HEK293 (cell line): ENCODE results near the gene LCN12.
A peak's percentile ranks its signal among the peaks of the same experiment; 100 is the strongest.

Experiments
- BCL11A ChIP-seq: fragments of 450-650 bp; formaldehyde crosslinking; IDR thresholded peaks from 2 replicates; pipeline ENCODE4 v1.5.1; 2016; ENCODE audit warnings: low read depth, missing biosample characterization, missing genetic modification characterization
- BCL11B ChIP-seq: fragments of 450-650 bp; formaldehyde crosslinking; IDR thresholded peaks from 2 replicates; pipeline ENCODE4 v1.5.1; 2016; ENCODE audit warnings: low read depth, missing biosample characterization, missing genetic modification characterization
- CTCF ChIP-seq: fragments of 450-650 bp; formaldehyde crosslinking; IDR thresholded peaks from 2 replicates; pipeline ENCODE4 v1.5.1; 2016; ENCODE audit warnings: missing biosample characterization, missing genetic modification characterization
- GLI4 ChIP-seq: fragments of 450-650 bp; formaldehyde crosslinking; IDR thresholded peaks from 2 replicates; pipeline ENCODE4 v1.5.1; 2016; ENCODE audit warnings: missing biosample characterization, missing genetic modification characterization
- MYNN ChIP-seq: fragments of 450-650 bp; formaldehyde crosslinking; IDR thresholded peaks from 2 replicates; pipeline ENCODE4 v1.5.1; 2016; ENCODE audit warnings: missing biosample characterization, missing genetic modification characterization, borderline replicate concordance
- SALL2 ChIP-seq: fragments of 450-650 bp; formaldehyde crosslinking; IDR thresholded peaks from 2 replicates; pipeline ENCODE4 v1.5.0; 2017; ENCODE audit warnings: missing biosample characterization, mild to moderate bottlenecking, missing genetic modification characterization, borderline replicate concordance
- TCF7L2 ChIP-seq: IDR thresholded peaks from 2 replicates; pipeline ENCODE4 v1.6.1; 2011; ENCODE audit warnings: low read depth, mild to moderate bottlenecking, inconsistent platforms, low read length, moderate library complexity, borderline replicate concordance
- YY1 ChIP-seq: fragments of 450-650 bp; formaldehyde crosslinking; IDR thresholded peaks from 2 replicates; pipeline ENCODE4 v1.5.1; 2018; ENCODE audit warnings: missing biosample characterization, missing genetic modification characterization
- ZBTB20 ChIP-seq: fragments of 450-650 bp; formaldehyde crosslinking; IDR thresholded peaks from 2 replicates; pipeline ENCODE4 v1.5.1; 2016; ENCODE audit warnings: missing biosample characterization, missing genetic modification characterization
- ZBTB26 ChIP-seq: fragments of 450-650 bp; formaldehyde crosslinking; optimal IDR thresholded peaks from 2 replicates; pipeline ENCODE3; 2016; ENCODE audit warnings: missing biosample characterization, mild to moderate bottlenecking, missing genetic modification characterization
- ZBTB8A ChIP-seq: fragments of 450-650 bp; formaldehyde crosslinking; IDR thresholded peaks from 2 replicates; pipeline ENCODE4 v1.5.1; 2016; ENCODE audit warnings: missing biosample characterization, missing genetic modification characterization
- ZNF112 ChIP-seq: fragments of 450-650 bp; formaldehyde crosslinking; IDR thresholded peaks from 2 replicates; pipeline ENCODE4 v1.5.0; 2017; ENCODE audit warnings: missing biosample characterization, missing genetic modification characterization
- ZNF121 ChIP-seq: fragments of 450-650 bp; formaldehyde crosslinking; IDR thresholded peaks from 2 replicates; pipeline ENCODE4 v1.5.1; 2016; ENCODE audit warnings: missing biosample characterization, missing genetic modification characterization
- ZNF138 ChIP-seq: fragments of 450-650 bp; formaldehyde crosslinking; IDR thresholded peaks from 2 replicates; pipeline ENCODE4 v1.5.1; 2016; ENCODE audit warnings: missing biosample characterization, missing genetic modification characterization, borderline replicate concordance
- ZNF184 ChIP-seq: fragments of 450-650 bp; IDR thresholded peaks from 2 replicates; pipeline ENCODE4 v1.5.1; 2018; ENCODE audit warnings: missing biosample characterization, mild to moderate bottlenecking, missing genetic modification characterization
- ZNF19 ChIP-seq: fragments of 450-650 bp; formaldehyde crosslinking; IDR thresholded peaks from 2 replicates; pipeline ENCODE4; 2016; ENCODE audit warnings: missing biosample characterization, missing genetic modification characterization, low read depth
- ZNF239 ChIP-seq: fragments of 450-650 bp; formaldehyde crosslinking; IDR thresholded peaks from 2 replicates; pipeline ENCODE4 v1.5.1; 2016; ENCODE audit warnings: missing biosample characterization, missing genetic modification characterization
- ZNF311 ChIP-seq: fragments of 450-650 bp; formaldehyde crosslinking; IDR thresholded peaks from 2 replicates; pipeline ENCODE4 v1.5.1; 2017; ENCODE audit warnings: missing biosample characterization, missing genetic modification characterization, borderline replicate concordance
- ZNF341 ChIP-seq: fragments of 450-650 bp; formaldehyde crosslinking; IDR thresholded peaks from 2 replicates; pipeline ENCODE4; 2016; ENCODE audit warnings: low read depth, missing biosample characterization, missing genetic modification characterization
- ZNF366 ChIP-seq: fragments of 450-650 bp; formaldehyde crosslinking; conservative IDR thresholded peaks from 2 replicates; pipeline ENCODE4 v1.5.1; 2016; ENCODE audit warnings: missing biosample characterization, missing genetic modification characterization
- ZNF423 ChIP-seq: fragments of 450-650 bp; formaldehyde crosslinking; IDR thresholded peaks from 2 replicates; pipeline ENCODE4 v1.5.1; 2016; ENCODE audit warnings: missing biosample characterization, missing genetic modification characterization
- ZNF518A ChIP-seq: fragments of 450-650 bp; formaldehyde crosslinking; conservative IDR thresholded peaks from 2 replicates; pipeline ENCODE4 v1.5.1; 2016; ENCODE audit warnings: low read depth, missing biosample characterization, missing genetic modification characterization
- ZNF549 ChIP-seq: fragments of 450-650 bp; IDR thresholded peaks from 2 replicates; pipeline ENCODE4 v1.5.1; 2018; ENCODE audit warnings: missing biosample characterization, missing genetic modification characterization, mild to moderate bottlenecking, inconsistent platforms, moderate library complexity
- TF ChIP-seq, protein P1 (sequence below): fragments of 450-650 bp; formaldehyde crosslinking; IDR thresholded peaks from 2 replicates; pipeline ENCODE4 v1.5.1; 2016; ENCODE audit warnings: missing biosample characterization, missing genetic modification characterization
- TF ChIP-seq, protein P2 (sequence below): fragments of 450-650 bp; formaldehyde crosslinking; IDR thresholded peaks from 2 replicates; pipeline ENCODE4 v1.5.1; 2016; ENCODE audit warnings: missing biosample characterization, missing genetic modification characterization
- TF ChIP-seq, protein P3 (sequence below): fragments of 450-650 bp; formaldehyde crosslinking; IDR thresholded peaks from 2 replicates; pipeline ENCODE4 v1.5.1; 2016; ENCODE audit warnings: missing biosample characterization, missing genetic modification characterization

Gene LCN12

DNA sequence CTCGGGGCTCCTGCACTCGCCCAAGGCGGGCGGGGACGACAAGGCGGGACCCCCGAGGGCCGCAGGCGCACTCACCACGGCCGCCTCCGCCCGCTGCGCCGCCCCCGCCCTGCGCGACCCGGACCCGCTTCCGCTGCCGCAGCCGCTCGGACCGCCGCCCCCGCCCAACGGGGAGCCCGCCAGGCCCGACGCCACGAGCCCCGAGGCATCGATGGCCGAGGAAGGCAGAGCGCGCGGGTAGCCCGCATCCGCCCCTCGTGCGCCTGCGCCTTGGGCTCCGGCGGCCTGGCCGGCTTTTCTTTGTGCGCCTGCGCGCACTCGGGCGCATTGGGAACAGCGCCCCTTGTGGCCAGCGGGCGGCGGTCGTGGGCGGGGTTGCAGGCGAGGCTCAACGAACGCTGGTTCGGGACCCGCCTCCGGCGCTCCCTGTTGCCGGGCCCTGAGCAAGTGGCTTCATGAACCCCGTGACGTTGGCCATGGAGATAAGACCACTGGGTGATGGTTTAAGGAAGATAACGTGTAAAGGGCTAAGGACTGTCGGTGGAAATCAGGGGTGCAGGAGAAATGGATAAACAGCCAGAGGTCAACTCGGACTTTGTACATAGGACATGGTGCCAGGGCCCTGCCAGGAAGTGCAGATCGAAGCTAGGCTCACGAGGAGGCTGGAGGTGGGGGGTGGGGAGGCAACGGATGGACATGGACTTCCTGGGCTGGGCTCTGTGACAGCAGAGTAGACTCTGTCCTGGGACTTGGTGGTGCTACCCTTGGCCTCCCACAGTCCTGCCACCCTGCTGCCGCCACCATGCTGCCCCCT, 7.3 kb upstream of the LCN12 start, which contains the start of the genes C8G and FBXW5 (continued):
- TF ChIP-seq CTCF (peak; percentile 96), ZNF311 (tag by site-specific recombination) (no peak), ZNF138 (tag by site-specific recombination) (no peak), ZBTB8A (peak; percentile 87), ZNF518A (tag by site-specific recombination) (no peak), ZNF423 (tag by site-specific recombination) (no peak), TCF7L2 (no peak), ZNF184 (tag by site-specific recombination) (no peak), BCL11A (tag by site-specific recombination) (peak; percentile 88), ZNF341 (tag by site-specific recombination) (no peak), ZNF121 (tag by site-specific recombination) (no peak; the same call in 1 of the 2 replicates), MYNN (no peak), YY1 (0 out of 2 replicates have a peak, but pooled peaks have one; percentile 29), ZNF549 (tag by site-specific recombination) (no peak), SALL2 (tag by site-specific recombination) (no peak), ZBTB20 (tag by site-specific recombination) (peak; percentile 47; the same call in 1 of the 2 replicates), ZBTB26 (tag by site-specific recombination) (peak; percentile 56), ZNF366 (tag by site-specific recombination) (no peak), GLI4 (tag by site-specific recombination) (no peak), BCL11B (tag by site-specific recombination) (0 out of 2 replicates have a peak, but pooled peaks have one; percentile 47), ZNF239 (tag by site-specific recombination) (no peak), ZNF19 (tag by site-specific recombination) (no peak), ZNF112 (tag by site-specific recombination) (no peak)
- TF ChIP-seq, protein P1, sequence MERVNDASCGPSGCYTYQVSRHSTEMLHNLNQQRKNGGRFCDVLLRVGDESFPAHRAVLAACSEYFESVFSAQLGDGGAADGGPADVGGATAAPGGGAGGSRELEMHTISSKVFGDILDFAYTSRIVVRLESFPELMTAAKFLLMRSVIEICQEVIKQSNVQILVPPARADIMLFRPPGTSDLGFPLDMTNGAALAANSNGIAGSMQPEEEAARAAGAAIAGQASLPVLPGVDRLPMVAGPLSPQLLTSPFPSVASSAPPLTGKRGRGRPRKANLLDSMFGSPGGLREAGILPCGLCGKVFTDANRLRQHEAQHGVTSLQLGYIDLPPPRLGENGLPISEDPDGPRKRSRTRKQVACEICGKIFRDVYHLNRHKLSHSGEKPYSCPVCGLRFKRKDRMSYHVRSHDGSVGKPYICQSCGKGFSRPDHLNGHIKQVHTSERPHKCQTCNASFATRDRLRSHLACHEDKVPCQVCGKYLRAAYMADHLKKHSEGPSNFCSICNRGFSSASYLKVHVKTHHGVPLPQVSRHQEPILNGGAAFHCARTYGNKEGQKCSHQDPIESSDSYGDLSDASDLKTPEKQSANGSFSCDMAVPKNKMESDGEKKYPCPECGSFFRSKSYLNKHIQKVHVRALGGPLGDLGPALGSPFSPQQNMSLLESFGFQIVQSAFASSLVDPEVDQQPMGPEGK (tag by site-specific recombination), result peak; percentile 46; the same call in 1 of the 2 replicates
- TF ChIP-seq, protein P2, sequence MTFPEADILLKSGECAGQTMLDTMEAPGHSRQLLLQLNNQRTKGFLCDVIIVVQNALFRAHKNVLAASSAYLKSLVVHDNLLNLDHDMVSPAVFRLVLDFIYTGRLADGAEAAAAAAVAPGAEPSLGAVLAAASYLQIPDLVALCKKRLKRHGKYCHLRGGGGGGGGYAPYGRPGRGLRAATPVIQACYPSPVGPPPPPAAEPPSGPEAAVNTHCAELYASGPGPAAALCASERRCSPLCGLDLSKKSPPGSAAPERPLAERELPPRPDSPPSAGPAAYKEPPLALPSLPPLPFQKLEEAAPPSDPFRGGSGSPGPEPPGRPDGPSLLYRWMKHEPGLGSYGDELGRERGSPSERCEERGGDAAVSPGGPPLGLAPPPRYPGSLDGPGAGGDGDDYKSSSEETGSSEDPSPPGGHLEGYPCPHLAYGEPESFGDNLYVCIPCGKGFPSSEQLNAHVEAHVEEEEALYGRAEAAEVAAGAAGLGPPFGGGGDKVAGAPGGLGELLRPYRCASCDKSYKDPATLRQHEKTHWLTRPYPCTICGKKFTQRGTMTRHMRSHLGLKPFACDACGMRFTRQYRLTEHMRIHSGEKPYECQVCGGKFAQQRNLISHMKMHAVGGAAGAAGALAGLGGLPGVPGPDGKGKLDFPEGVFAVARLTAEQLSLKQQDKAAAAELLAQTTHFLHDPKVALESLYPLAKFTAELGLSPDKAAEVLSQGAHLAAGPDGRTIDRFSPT (tag by site-specific recombination), result peak; percentile 55
- TF ChIP-seq, protein P3, sequence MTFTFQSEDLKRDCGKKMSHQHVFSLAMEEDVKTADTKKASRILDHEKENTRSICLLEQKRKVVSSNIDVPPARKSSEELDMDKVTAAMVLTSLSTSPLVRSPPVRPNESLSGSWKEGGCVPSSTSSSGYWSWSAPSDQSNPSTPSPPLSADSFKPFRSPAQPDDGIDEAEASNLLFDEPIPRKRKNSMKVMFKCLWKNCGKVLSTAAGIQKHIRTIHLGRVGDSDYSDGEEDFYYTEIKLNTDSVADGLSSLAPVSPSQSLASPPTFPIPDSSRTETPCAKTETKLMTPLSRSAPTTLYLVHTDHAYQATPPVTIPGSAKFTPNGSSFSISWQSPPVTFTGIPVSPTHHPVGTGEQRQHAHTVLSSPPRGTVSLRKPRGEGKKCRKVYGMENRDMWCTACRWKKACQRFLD (tag by site-specific recombination), result no peak
